Activated CD8-positive, alpha-beta T cell treated with anti-CD3 and anti-CD28 coated beads, Interleukin-2, amount 10 ng/mL, durations not matched to agents 7 days and 5 days (primary cell): ENCODE data around the gene SOX13. TPM values are rescaled to one million over a fixed set of nuclear protein-coding genes. Genes with fewer than 3 reads are reported as not detected.

ENCODE experiments used
- ATAC-seq: fragments of 150-1000 bp; cut with Tn5 transposase; one replicate; pipeline ENCODE4 v1.10.0; 2021; ENCODE audit warnings: moderate library complexity
- CTCF ChIA-PET: fragments of 350-600 bp; sonication (Branson Sonifier 250); formaldehyde crosslinking; loops from one replicate; lab custom pipeline; 2021; ENCODE audit warnings: antibody characterized with exemption; lab: Charles Lee
- POLR2A ChIA-PET: fragments of 350-600 bp; sonication (Branson Sonifier 250); formaldehyde crosslinking; loops from one replicate; lab custom pipeline; 2021; ENCODE audit warnings: antibody characterized with exemption; lab: Charles Lee
- DNase-seq: peaks from one replicate; pipeline ENCODE4 v3.0.0-alpha.2; 2020
- H3K27ac Mint-ChIP-seq: one replicate; pipeline ENCODE4 v1.8.0; 2021; ENCODE audit warnings: mild to moderate bottlenecking, mixed read lengths
- H3K27me3 Mint-ChIP-seq: one replicate; pipeline ENCODE4 v1.8.0; 2021; ENCODE audit warnings: low read depth, mixed read lengths
- H3K36me3 Mint-ChIP-seq: one replicate; pipeline ENCODE4 v1.8.0; 2021; ENCODE audit warnings: low read depth, mixed read lengths
- H3K4me1 Mint-ChIP-seq: one replicate; pipeline ENCODE4 v1.8.0; 2021; ENCODE audit warnings: low read depth, mixed read lengths
- H3K4me3 Mint-ChIP-seq: one replicate; pipeline ENCODE4 v1.8.0; 2021; ENCODE audit warnings: mild to moderate bottlenecking, mixed read lengths
- H3K9me3 Mint-ChIP-seq: one replicate; pipeline ENCODE4 v1.8.0; 2022; ENCODE audit warnings: mixed read lengths; ENCODE audit not compliant: insufficient read depth
- total RNA-seq, 2 experiments: library from RNA; stranded (reverse); gene quantifications; one replicate each; pipeline ENCODE4 v1.2.3, GENCODE V29; 2021

Gene SOX13
- total RNA-seq, 2 experiments from 2014 or later, result 0.37 to 1.2 TPM

GRCh38 chr1:204080163-204080903 lies 7.4 kb downstream of the SOX13 start:
- DNase-seq (no peak), ATAC-seq (no peak)
- Mint-ChIP-seq H3K4me1 (peaks cover 5% of the 10 kb centered on the region), H3K9me3 (no peaks in the 10 kb centered on the region), H3K4me3 (no peak overlapping the region), H3K27me3 (peaks cover 28% of the 10 kb centered on the region), H3K36me3 (no peaks in the 10 kb centered on the region), H3K27ac (no peak overlapping the region)
- ChIA-PET CTCF (no interaction called here), POLR2A (interaction anchor here (0.6 kb wide), 1 partner anchor 427 kb away, joined by 3 read pairs; no protein-coding TSS in a partner anchor)

- DNase-seq (no peak), ATAC-seq (no peak)
- Mint-ChIP-seq H3K36me3 (no peaks in the 10 kb centered on the region), H3K27ac (no peak overlapping the region), H3K4me3 (no peak overlapping the region), H3K27me3 (peaks cover 18% of the 10 kb centered on the region), H3K9me3 (no peaks in the 10 kb centered on the region), H3K4me1 (peaks cover 5% of the 10 kb centered on the region)
- POLR2A ChIA-PET, result no interaction called here
- CTCF ChIA-PET, result no interaction called here
These were observed 8.4 kb downstream of the SOX13 start for GRCh38 chr1:204081164-204081790.

- Mint-ChIP-seq H3K4me3 (no peak overlapping the region), H3K27me3 (peaks cover 11% of the 10 kb centered on the region), H3K9me3 (no peaks in the 10 kb centered on the region), H3K27ac (no peak overlapping the region), H3K36me3 (no peaks in the 10 kb centered on the region), H3K4me1 (peaks cover 5% of the 10 kb centered on the region)
- POLR2A ChIA-PET, result no interaction called here
- CTCF ChIA-PET, result no interaction called here
- ATAC-seq, result no peak
- no peak for DNase-seq
These were observed 9.0 kb downstream of the SOX13 start for GRCh38 chr1:204081791-204082513.

- ChIA-PET CTCF (no interaction called here), POLR2A (no interaction called here)
- H3K36me3 Mint-ChIP-seq, result no peaks in the 10 kb centered on the region
- no peak for DNase-seq
- no peak overlapping the region for H3K4me3 Mint-ChIP-seq
- ATAC-seq, result no peak
- H3K9me3 Mint-ChIP-seq, result no peaks in the 10 kb centered on the region
- H3K27ac Mint-ChIP-seq, result no peak overlapping the region
- no peaks in the 10 kb centered on the region for H3K27me3 Mint-ChIP-seq
- peaks cover 5% of the 10 kb centered on the region for H3K4me1 Mint-ChIP-seq
These were observed 10.6 kb downstream of the SOX13 start for GRCh38 chr1:204083491-204083890.

GRCh38 chr1:204084247-204084772 lies 11.4 kb downstream of the SOX13 start:
- Mint-ChIP-seq H3K4me1 (peaks cover 5% of the 10 kb centered on the region), H3K4me3 (no peak overlapping the region), H3K27ac (no peak overlapping the region), H3K27me3 (no peaks in the 10 kb centered on the region), H3K9me3 (no peaks in the 10 kb centered on the region), H3K36me3 (no peaks in the 10 kb centered on the region)
- ATAC-seq (no peak), DNase-seq (no peak)
- POLR2A ChIA-PET, result no interaction called here
- CTCF ChIA-PET, result no interaction called here

- ATAC-seq (no peak), DNase-seq (no peak)
- no peak overlapping the region for H3K4me3 Mint-ChIP-seq
- no peaks in the 10 kb centered on the region for H3K9me3 Mint-ChIP-seq
- H3K36me3 Mint-ChIP-seq, result no peaks in the 10 kb centered on the region
- peaks cover 2% of the 10 kb centered on the region for H3K27me3 Mint-ChIP-seq
- POLR2A ChIA-PET, result no interaction called here
- H3K27ac Mint-ChIP-seq, result no peak overlapping the region
- CTCF ChIA-PET, result no interaction called here
- H3K4me1 Mint-ChIP-seq, result no peaks in the 10 kb centered on the region
These were observed 13.0 kb downstream of the SOX13 start for GRCh38 chr1:204085876-204086275.

GRCh38 chr1:204087181-204087892 lies 14.4 kb downstream of the SOX13 start:
- ATAC-seq, result no peak
- no peaks in the 10 kb centered on the region for H3K4me1 Mint-ChIP-seq
- peaks cover 2% of the 10 kb centered on the region for H3K27me3 Mint-ChIP-seq
- no peak overlapping the region for H3K4me3 Mint-ChIP-seq
- DNase-seq, result no peak
- H3K36me3 Mint-ChIP-seq, result no peaks in the 10 kb centered on the region
- POLR2A ChIA-PET, result no interaction called here
- peak overlapping the region; percentile 8 for H3K27ac Mint-ChIP-seq
- CTCF ChIA-PET, result no interaction called here
- no peaks in the 10 kb centered on the region for H3K9me3 Mint-ChIP-seq

- Mint-ChIP-seq H3K4me3 (no peak overlapping the region), H3K9me3 (no peaks in the 10 kb centered on the region), H3K27ac (peak overlapping the region; percentile 8), H3K4me1 (no peaks in the 10 kb centered on the region), H3K27me3 (peaks cover 2% of the 10 kb centered on the region), H3K36me3 (no peaks in the 10 kb centered on the region)
- ChIA-PET CTCF (no interaction called here), POLR2A (interaction anchor here (0.6 kb wide), 1 partner anchor 11 kb away, joined by 4 read pairs; no protein-coding TSS in a partner anchor)
- DNase-seq (no peak), ATAC-seq (no peak)
These were observed 15.1 kb downstream of the SOX13 start for GRCh38 chr1:204087893-204088528.

GRCh38 chr1:204088596-204088995 lies 15.7 kb downstream of the SOX13 start:
- no peak for ATAC-seq
- H3K27ac Mint-ChIP-seq, result no peak overlapping the region
- no peaks in the 10 kb centered on the region for H3K9me3 Mint-ChIP-seq
- no peak overlapping the region for H3K4me3 Mint-ChIP-seq
- peaks cover 2% of the 10 kb centered on the region for H3K27me3 Mint-ChIP-seq
- H3K36me3 Mint-ChIP-seq, result no peaks in the 10 kb centered on the region
- DNase-seq, result no peak
- CTCF ChIA-PET, result no interaction called here
- POLR2A ChIA-PET, result interaction anchor here (0.6 kb wide), 1 partner anchor 10 kb away, joined by 4 read pairs; no protein-coding TSS in a partner anchor
- no peaks in the 10 kb centered on the region for H3K4me1 Mint-ChIP-seq

GRCh38 chr1:204089044-204089751 lies 16.3 kb downstream of the SOX13 start:
- POLR2A ChIA-PET, result no interaction called here
- H3K9me3 Mint-ChIP-seq, result no peaks in the 10 kb centered on the region
- CTCF ChIA-PET, result no interaction called here
- H3K4me1 Mint-ChIP-seq, result no peaks in the 10 kb centered on the region
- H3K36me3 Mint-ChIP-seq, result no peaks in the 10 kb centered on the region
- no peak overlapping the region for H3K4me3 Mint-ChIP-seq
- H3K27me3 Mint-ChIP-seq, result peaks cover 2% of the 10 kb centered on the region
- no peak for ATAC-seq
- no peak for DNase-seq
- H3K27ac Mint-ChIP-seq, result no peak overlapping the region
